MM.1S (cell line): ENCODE results near the gene STK39.

Experiments
- DNase-seq: peaks from one replicate; pipeline ENCODE4 v3.0.0-alpha.2; 2015
- H2AFZ ChIP-seq: fragments of 300-600 bp; sonication (generic); 2 replicates; pipeline ENCODE4 v1.6.0; 2016; ENCODE audit warnings: antibody characterized with exemption, low read length
- H3F3A ChIP-seq: fragments of 300-600 bp; sonication (generic); 2 replicates; pipeline ENCODE4 v1.6.1; 2016; ENCODE audit warnings: mild to moderate bottlenecking, antibody characterized with exemption, low read length, moderate library complexity, mixed read lengths; ENCODE audit not compliant: insufficient read depth
- H3K27ac ChIP-seq: fragments of 300-600 bp; sonication (generic); 2 replicates; pipeline ENCODE4 v1.5.1; 2016; ENCODE audit warnings: mild to moderate bottlenecking, low read length
- H3K27me3 ChIP-seq: fragments of 300-600 bp; sonication (generic); replicated peaks from 2 replicates; pipeline ENCODE4 v1.6.0; 2016; ENCODE audit warnings: low read length; ENCODE audit not compliant: insufficient read depth
- H3K36me3 ChIP-seq: fragments of 300-600 bp; sonication (generic); replicated peaks from 2 replicates; pipeline ENCODE4 v1.6.1; 2016; ENCODE audit warnings: mild to moderate bottlenecking, low read length, mixed read lengths; ENCODE audit not compliant: insufficient read depth
- H3K4me1 ChIP-seq: fragments of 300-600 bp; sonication (generic); 2 replicates; pipeline ENCODE4 v1.6.1; 2016; ENCODE audit warnings: low read length, mixed read lengths
- H3K4me2 ChIP-seq: fragments of 300-600 bp; sonication (generic); 2 replicates; pipeline ENCODE4 v1.6.0; 2016; ENCODE audit warnings: low read depth, low read length
- H3K4me3 ChIP-seq: fragments of 300-600 bp; sonication (generic); 2 replicates; pipeline ENCODE4 v1.5.1; 2016; ENCODE audit warnings: low read length, mixed read lengths
- H3K79me2 ChIP-seq: fragments of 300-600 bp; sonication (generic); 2 replicates; pipeline ENCODE4 v1.6.1; 2016; ENCODE audit warnings: mixed run types, low read length, mixed read lengths
- H3K9ac ChIP-seq: fragments of 300-600 bp; sonication (generic); 2 replicates; pipeline ENCODE4 v1.6.1; 2016; ENCODE audit warnings: low read length, mixed read lengths
- H3K9me2 ChIP-seq: fragments of 300-600 bp; sonication (generic); replicated peaks from 2 replicates; pipeline ENCODE4 v1.6.1; 2016; ENCODE audit warnings: mild to moderate bottlenecking, low read length, mixed read lengths; ENCODE audit not compliant: insufficient read depth
- H3K9me3 ChIP-seq: fragments of 300-600 bp; sonication (generic); replicated peaks from 2 replicates; pipeline ENCODE4 v1.6.1; 2016; ENCODE audit warnings: mild to moderate bottlenecking, low read length, mixed read lengths; ENCODE audit not compliant: insufficient read depth
- H4K20me1 ChIP-seq: fragments of 300-600 bp; sonication (generic); 2 replicates; pipeline ENCODE4 v1.6.1; 2016; ENCODE audit warnings: mild to moderate bottlenecking, low read length, moderate library complexity, mixed read lengths; ENCODE audit not compliant: insufficient read depth
- CTCF ChIP-seq: fragments of 300-600 bp; sonication (generic); IDR thresholded peaks from 2 replicates; pipeline ENCODE4 v1.5.1; 2016; ENCODE audit warnings: antibody characterized with exemption, low read length, mixed read lengths
- EZH2 ChIP-seq: fragments of 300-600 bp; sonication (generic); optimal IDR thresholded peaks from 2 replicates; pipeline ENCODE3; 2017; ENCODE audit warnings: low read depth, mild to moderate bottlenecking, antibody characterized with exemption, low read length, mixed read lengths
- EZH2phosphoT487 ChIP-seq: fragments of 300-600 bp; sonication (generic); IDR thresholded peaks from 2 replicates; pipeline ENCODE4 v1.6.1; 2018; ENCODE audit warnings: antibody characterized with exemption, low read length

STK39 gene

GRCh38 chr2:168145426-168146310 lies 101.7 kb downstream of the STK39 start:
- Histone ChIP-seq H3K4me3 (no peak overlapping the region), H4K20me1 (no peaks in the 10 kb centered on the region), H3K27me3 (no peaks in the 10 kb centered on the region), H3K79me2 (no peaks in the 10 kb centered on the region), H3K27ac (no peak overlapping the region), H3K4me1 (no peaks in the 10 kb centered on the region), H2AFZ (no peak overlapping the region), H3K36me3 (no peaks in the 10 kb centered on the region), H3K4me2 (no peak overlapping the region), H3F3A (no peaks in the 10 kb centered on the region), H3K9me3 (no peaks in the 10 kb centered on the region), H3K9ac (no peak overlapping the region), H3K9me2 (no peaks in the 10 kb centered on the region)
- DNase-seq: no peak
- TF ChIP-seq EZH2phosphoT487 (no peak), CTCF (no peak), EZH2 (no peak)

- no peaks in the 10 kb centered on the region for H4K20me1 ChIP-seq
- no peaks in the 10 kb centered on the region for H3K36me3 ChIP-seq
- H2AFZ ChIP-seq: no peak overlapping the region
- no peak overlapping the region for H3K9ac ChIP-seq
- H3K9me2 ChIP-seq: no peaks in the 10 kb centered on the region
- no peaks in the 10 kb centered on the region for H3K27me3 ChIP-seq
- H3K4me3 ChIP-seq: no peak overlapping the region
- no peaks in the 10 kb centered on the region for H3K9me3 ChIP-seq
- H3K4me1 ChIP-seq: no peaks in the 10 kb centered on the region
- no peak for TF ChIP-seq EZH2phosphoT487
- TF ChIP-seq EZH2: no peak
- TF ChIP-seq CTCF: no peak
- H3K79me2 ChIP-seq: no peaks in the 10 kb centered on the region
- H3K27ac ChIP-seq: no peak overlapping the region
- no peak overlapping the region for H3K4me2 ChIP-seq
- no peaks in the 10 kb centered on the region for H3F3A ChIP-seq
- no peak for DNase-seq
Observed at GRCh38 chr2:168145011-168145410, 102.4 kb downstream of the STK39 start.

GRCh38 chr2:168143813-168144212 lies 103.6 kb downstream of the STK39 start:
- Histone ChIP-seq H3K79me2 (no peaks in the 10 kb centered on the region), H3K4me2 (no peak overlapping the region), H3K9me3 (no peaks in the 10 kb centered on the region), H3K36me3 (no peaks in the 10 kb centered on the region), H2AFZ (no peak overlapping the region), H3F3A (no peaks in the 10 kb centered on the region), H3K9me2 (no peaks in the 10 kb centered on the region), H3K4me3 (no peak overlapping the region), H3K27me3 (no peaks in the 10 kb centered on the region), H3K9ac (no peak overlapping the region), H4K20me1 (no peaks in the 10 kb centered on the region), H3K27ac (no peak overlapping the region), H3K4me1 (no peaks in the 10 kb centered on the region)
- no peak for TF ChIP-seq EZH2phosphoT487
- no peak for TF ChIP-seq EZH2
- no peak for TF ChIP-seq CTCF
- DNase-seq: no peak
